Tibial artery (tissue), 4 donors: Measurements from ENCODE around the gene TRIM71.

Experiments
- DNase-seq, 2 donors: peaks; one replicate each; pipeline ENCODE4 v3.0.0-alpha.2; 2019
- H3K27ac ChIP-seq, 2 donors: fragments of 200-600 bp; sonication (generic) in 1 of 2; 1 replicate in 1 of 2; 2 replicates in 1 of 2; pipeline ENCODE4 v1.5.1; 2018 to 2019; ENCODE audit warnings: mild to moderate bottlenecking in 1 of 2
- H3K27me3 ChIP-seq, 2 donors: fragments of 200-600 bp; sonication (generic) in 1 of 2; one replicate each; pipeline versions ENCODE4 v1.5.1 to v1.6.0; 2016 to 2019
- H3K36me3 ChIP-seq, 3 donors: fragments of 200-600 bp; sonication (generic) in 2 of 3; one replicate each; pipeline ENCODE4 v1.5.1; 2016 to 2019; ENCODE audit warnings: mild to moderate bottlenecking in 2 of 3
- H3K4me1 ChIP-seq, 4 donors: fragments of 200-600 bp; sonication (generic) in 2 of 4; 1 replicate in 3 of 4; 2 replicates in 1 of 4; pipeline ENCODE4 v1.5.1; 2016 to 2019
- H3K4me3 ChIP-seq, 2 donors: fragments of 200-600 bp; sonication (generic) in 1 of 2; 1 replicate in 1 of 2; 2 replicates in 1 of 2; pipeline ENCODE4 v1.5.1; 2018 to 2019; ENCODE audit warnings: mild to moderate bottlenecking in 2 of 2
- H3K9me3 ChIP-seq, 3 donors: fragments of 200-600 bp; sonication (generic) in 1 of 3; one replicate each; pipeline ENCODE4 v1.5.1; 2016 to 2019
- intact Hi-C: fragments of 100-400 bp; cut with DNase I; formaldehyde crosslinking; loops from one replicate; pipeline ENCODE4 v1.15.0; 2023; ENCODE audit warnings: low total_unique reads
- TF ChIP-seq, protein P1 (sequence below), 2 experiments: fragments of 200-600 bp in 1 of 2; fragments of 450-650 bp in 1 of 2; IDR thresholded peaks; one replicate each; pipeline ENCODE4 v1.5.1; 2017 to 2019; ENCODE audit warnings: antibody characterized with exemption in 2 of 2, mild to moderate bottlenecking in 1 of 2, moderate library complexity in 1 of 2

TRIM71 gene

DNA sequence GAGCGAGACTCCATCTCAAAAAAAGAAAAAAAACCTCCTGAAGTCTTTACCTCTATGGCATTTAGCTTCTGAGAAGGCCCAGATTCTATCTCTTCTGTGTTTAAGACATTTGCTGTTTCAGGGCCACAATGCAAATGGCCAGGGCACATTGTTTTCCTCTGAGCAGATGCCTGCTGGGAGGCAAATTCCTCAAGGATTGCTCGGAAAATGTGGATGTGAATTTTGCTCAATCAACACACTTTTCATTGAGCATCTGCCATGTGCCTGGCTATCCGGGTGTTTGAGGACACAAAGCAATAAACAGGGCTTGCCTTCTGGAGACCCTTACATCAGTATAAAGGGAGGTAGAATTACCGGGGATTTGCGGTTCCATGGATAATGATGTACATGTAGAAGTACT is 20.0 kb downstream of the TRIM71 start:
- TF ChIP-seq, protein P1, sequence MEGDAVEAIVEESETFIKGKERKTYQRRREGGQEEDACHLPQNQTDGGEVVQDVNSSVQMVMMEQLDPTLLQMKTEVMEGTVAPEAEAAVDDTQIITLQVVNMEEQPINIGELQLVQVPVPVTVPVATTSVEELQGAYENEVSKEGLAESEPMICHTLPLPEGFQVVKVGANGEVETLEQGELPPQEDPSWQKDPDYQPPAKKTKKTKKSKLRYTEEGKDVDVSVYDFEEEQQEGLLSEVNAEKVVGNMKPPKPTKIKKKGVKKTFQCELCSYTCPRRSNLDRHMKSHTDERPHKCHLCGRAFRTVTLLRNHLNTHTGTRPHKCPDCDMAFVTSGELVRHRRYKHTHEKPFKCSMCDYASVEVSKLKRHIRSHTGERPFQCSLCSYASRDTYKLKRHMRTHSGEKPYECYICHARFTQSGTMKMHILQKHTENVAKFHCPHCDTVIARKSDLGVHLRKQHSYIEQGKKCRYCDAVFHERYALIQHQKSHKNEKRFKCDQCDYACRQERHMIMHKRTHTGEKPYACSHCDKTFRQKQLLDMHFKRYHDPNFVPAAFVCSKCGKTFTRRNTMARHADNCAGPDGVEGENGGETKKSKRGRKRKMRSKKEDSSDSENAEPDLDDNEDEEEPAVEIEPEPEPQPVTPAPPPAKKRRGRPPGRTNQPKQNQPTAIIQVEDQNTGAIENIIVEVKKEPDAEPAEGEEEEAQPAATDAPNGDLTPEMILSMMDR (IDR thresholded peaks at IDR 0.05) = no peak
- Histone ChIP-seq H3K9me3 (no peaks in the 10 kb centered on the region), H3K4me1 (no peaks in the 10 kb centered on the region), H3K27me3 (peaks cover 0 to 26% of the 10 kb centered on the region in 2 donors), H3K4me3 (no peak overlapping the region), H3K36me3 (no peaks in the 10 kb centered on the region), H3K27ac (no peak overlapping the region)
- intact Hi-C loops = no loop called here
- no peak for DNase-seq

DNA sequence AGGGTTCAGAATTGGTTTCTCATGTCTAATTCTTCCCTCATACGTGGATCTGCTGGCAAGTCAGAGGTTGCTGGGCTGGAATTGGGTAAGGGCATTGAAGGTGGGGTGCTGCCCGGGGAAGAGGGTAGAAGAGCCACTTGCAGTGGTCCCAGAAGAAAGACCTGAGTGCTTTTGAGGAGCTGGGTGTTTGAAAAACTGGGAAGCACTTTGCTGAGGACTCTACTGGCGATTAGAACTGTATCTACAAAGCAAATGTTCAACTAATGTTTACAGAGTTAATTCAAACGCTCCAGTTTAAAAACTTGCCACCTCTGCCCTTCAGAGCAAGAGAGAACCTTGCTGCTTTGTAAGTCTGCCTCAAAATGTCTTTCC is 21.9 kb downstream of the TRIM71 start:
- no peak overlapping the region for H3K27ac ChIP-seq
- no peak for DNase-seq
- no peaks in the 10 kb centered on the region for H3K4me1 ChIP-seq
- peaks cover 0 to 13% of the 10 kb centered on the region in 2 donors for H3K27me3 ChIP-seq
- no peak overlapping the region for H3K4me3 ChIP-seq
- no peaks in the 10 kb centered on the region for H3K36me3 ChIP-seq
- H3K9me3 ChIP-seq = no peaks in the 10 kb centered on the region
- intact Hi-C loops = no loop called here
- TF ChIP-seq, protein P1 (IDR thresholded peaks at IDR 0.05) = no peak

DNA sequence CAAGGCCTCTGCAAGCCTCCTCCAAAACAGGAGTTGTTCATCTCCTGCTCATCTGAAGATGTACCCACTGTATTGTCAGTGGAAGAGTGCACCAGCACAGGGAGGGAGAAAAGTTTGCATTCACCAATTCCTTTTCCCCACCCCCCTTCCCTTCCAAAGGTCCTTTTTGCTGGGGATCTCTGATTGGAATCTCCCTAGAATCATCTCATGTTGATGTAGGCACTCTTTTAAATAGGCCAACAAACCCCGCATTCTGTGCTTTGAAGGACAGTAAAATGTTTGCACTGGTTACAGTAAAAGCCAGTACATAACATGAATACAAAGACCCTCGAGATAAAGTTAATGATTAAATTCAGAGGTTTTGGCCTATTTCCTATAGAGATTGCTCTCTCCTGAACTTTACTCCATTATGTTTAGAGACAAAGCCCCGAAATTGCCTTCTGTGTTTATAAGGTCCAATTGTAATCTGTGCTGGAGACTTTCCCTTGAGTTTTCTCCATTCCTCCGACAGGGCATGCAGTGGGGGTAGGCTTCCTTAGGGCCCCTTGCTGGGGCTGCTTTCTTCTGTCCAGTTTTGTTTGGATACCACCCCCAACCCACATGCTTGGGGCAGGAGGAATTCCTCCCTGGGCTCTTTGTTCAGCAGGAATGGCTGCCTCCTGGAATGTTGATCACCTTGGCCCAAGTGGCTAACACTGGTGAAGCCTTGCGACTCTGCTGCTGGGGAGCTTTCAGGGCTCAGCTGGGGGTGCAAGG is 22.5 kb downstream of the TRIM71 start:
- TF ChIP-seq, protein P1 (IDR thresholded peaks at IDR 0.05) = no peak
- no peaks in the 10 kb centered on the region for H3K36me3 ChIP-seq
- intact Hi-C loops = no loop called here
- H3K9me3 ChIP-seq = no peaks in the 10 kb centered on the region
- H3K4me3 ChIP-seq = no peak overlapping the region
- no peaks in the 10 kb centered on the region for H3K4me1 ChIP-seq
- H3K27ac ChIP-seq = no peak overlapping the region
- no peak for DNase-seq
- H3K27me3 ChIP-seq = peaks cover 0 to 12% of the 10 kb centered on the region in 2 donors

- no peak overlapping the region for H3K27ac ChIP-seq
- H3K9me3 ChIP-seq = no peaks in the 10 kb centered on the region
- peaks cover 0 to 12% of the 10 kb centered on the region in 2 donors for H3K27me3 ChIP-seq
- no peak for DNase-seq
- no peaks in the 10 kb centered on the region for H3K36me3 ChIP-seq
- intact Hi-C loops = no loop called here
- no peak overlapping the region for H3K4me3 ChIP-seq
- TF ChIP-seq, protein P1 (IDR thresholded peaks at IDR 0.05) = no peak
- no peaks in the 10 kb centered on the region for H3K4me1 ChIP-seq
Observed at GRCh38 chr3:32841341-32841740, 23.5 kb downstream of the TRIM71 start.

DNA sequence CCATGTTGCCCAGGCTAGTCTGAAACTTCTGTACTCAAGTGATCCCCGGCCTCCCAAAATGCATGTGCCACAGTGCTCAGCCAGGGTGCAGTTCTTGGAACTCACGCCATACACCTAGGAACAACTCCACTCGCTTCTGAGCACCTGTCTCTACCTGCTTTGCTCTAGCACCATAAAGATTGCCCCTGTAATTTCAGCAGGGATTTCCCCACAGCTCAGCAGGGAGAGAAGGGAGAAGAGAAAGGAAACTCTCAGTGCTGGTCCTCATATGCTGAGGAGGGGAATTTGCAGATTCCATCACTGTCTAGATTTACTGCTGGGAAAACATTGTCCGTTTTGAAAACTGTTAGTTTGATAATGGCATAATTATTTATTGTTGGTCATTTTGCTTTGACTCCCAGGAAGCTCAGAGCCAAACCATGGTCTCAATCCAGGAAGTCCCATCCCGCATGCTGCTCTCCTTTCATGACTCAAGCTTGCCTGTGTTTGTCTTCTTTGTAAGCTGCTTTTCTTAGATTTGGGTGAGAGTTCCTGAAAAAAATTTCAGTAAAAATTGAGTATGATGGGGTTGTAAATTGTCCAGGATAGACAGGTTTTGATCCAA is 24.2 kb downstream of the TRIM71 start:
- TF ChIP-seq, protein P1 (IDR thresholded peaks at IDR 0.05) = no peak
- Histone ChIP-seq H3K9me3 (no peaks in the 10 kb centered on the region), H3K27me3 (peaks cover 0 to 10% of the 10 kb centered on the region in 2 donors), H3K4me3 (no peak overlapping the region), H3K36me3 (no peaks in the 10 kb centered on the region), H3K4me1 (no peaks in the 10 kb centered on the region), H3K27ac (no peak overlapping the region)
- intact Hi-C loops = no loop called here
- no peak for DNase-seq
